Measurements from ENCODE around the gene GASK1A.
A peak's percentile ranks its signal among the peaks of the same experiment; 100 is the strongest.
"Not testable (repeated sequence)": the region's sequence is repeated elsewhere in the genome, so short reads cannot be mapped to it uniquely, and the experiment has no call there.

GASK1A gene

DNA sequence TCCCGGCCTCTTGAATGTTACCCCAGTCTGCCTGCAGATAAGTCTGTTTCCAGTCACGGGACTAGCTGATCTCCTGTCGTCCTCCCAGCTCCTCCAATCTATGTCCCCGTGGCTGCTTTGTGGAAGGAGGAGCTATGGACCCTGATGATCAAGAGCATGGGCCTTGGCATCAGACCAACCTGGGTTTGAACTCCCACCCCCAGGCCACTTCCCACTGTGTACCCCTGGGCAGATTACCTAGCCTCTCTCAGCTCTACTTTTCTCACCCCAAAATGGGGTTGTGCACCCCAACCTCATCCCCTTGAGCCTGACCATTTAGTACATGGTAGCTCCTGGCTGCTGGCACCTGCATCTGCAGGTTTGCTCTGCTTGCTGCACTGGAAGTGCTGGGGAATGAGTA lies 55.8 kb downstream of the GASK1A start:
- DNase-seq: no peak

DNA sequence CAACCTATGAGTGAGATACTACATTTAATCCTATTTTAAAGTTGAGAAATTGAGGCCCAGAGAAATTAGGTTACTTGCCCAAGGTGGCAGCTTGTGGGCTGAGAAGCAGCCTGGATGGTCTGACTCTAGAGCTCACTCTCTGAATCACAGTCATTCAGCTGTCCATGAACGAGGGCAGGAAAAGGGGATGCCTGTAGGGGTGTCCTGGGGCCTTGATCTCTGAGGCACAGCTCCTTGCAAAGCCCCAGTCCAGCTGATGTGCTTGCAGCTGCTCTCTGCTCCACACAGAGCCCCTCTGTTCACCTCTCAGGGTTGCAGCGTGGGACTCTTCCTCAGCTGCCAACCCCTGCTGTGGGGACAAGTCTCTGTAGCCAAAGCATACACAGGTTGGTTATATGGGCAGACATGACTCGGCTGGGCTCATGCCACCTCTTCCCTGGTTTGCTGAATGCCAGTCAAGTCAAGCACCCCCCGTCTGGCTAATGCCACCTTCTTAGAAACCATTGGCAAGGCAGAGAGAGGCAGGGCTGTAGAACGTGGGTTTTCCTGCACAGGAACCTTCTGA lies 56.8 kb downstream of the GASK1A start:
- no peak for DNase-seq

DNA sequence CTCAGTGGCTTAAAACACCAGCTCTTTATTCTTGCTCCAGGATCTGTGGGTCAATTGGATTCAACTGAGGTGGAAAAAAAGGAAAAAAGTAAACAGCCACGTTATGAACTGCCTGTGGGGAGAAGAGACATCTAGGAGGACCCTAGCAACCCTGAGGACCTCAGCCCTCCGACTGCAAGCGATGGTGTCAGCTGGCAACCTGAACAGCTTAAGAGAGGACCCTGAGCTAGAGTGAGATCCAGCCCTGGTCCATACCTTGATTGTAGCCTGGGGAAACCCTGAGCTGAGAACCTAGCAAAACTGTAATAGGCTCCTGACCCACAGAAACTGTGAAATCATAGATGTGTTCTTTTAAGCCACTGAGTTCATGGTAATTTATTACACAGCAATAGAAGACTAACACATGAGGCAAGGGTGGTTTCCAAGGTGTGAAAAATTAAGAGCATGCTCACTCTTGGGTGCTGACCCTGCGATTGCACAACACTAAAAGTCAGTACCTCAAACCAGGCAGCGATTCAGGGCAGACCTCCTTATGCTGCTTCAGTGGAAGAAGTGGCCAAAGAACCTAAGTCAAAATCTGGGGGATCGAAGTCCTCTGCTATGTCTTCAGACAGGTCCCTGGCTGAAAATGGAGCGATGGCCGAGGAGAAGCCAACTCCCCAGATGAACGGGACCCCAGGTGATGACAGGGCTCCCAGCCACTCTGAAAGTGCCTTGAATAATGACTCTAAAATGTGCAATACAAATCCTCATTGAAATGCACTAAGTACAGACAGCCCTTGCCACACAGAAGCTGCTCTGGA lies 57.7 kb downstream of the GASK1A start:
- peak; percentile 35 for DNase-seq

DNA sequence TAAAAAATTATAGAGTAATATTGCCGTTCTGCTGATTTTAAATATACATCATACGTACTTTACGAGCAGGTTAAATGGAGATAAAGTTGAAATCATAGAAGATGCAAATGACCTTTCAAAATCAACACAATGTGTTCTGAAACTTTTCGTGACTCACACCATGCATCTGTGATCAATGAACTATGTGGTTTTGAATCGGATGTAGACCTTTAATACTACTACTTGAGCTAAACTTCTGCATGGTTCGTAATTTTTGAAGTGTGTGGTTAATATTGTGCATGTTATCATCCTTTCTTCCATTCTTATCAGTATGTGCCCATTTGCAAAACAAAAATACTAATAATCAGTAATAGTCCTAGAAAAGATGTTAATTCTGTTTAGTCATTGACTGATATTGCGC lies 58.9 kb downstream of the GASK1A start:
- DNase-seq: no peak

DNA sequence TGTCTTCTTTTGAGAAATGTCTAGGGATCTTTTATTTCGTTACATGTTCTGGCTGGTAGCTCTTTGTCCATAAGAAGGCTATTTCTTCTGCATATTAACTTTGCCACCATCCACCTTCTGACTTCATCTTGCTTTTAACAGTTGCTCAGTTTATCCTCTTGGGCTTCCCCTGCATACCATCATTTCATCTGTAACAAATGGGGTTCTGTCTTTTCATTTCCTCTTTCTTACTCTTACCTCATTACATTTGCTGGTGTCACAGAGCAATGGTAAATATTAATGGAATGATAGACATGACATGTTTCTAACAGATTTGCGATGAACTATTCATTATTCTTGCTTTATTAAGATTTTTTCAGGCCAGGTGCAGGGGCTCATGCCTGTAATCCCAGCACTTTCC lies 62.4 kb downstream of the GASK1A start:
- no peak for DNase-seq

DNA sequence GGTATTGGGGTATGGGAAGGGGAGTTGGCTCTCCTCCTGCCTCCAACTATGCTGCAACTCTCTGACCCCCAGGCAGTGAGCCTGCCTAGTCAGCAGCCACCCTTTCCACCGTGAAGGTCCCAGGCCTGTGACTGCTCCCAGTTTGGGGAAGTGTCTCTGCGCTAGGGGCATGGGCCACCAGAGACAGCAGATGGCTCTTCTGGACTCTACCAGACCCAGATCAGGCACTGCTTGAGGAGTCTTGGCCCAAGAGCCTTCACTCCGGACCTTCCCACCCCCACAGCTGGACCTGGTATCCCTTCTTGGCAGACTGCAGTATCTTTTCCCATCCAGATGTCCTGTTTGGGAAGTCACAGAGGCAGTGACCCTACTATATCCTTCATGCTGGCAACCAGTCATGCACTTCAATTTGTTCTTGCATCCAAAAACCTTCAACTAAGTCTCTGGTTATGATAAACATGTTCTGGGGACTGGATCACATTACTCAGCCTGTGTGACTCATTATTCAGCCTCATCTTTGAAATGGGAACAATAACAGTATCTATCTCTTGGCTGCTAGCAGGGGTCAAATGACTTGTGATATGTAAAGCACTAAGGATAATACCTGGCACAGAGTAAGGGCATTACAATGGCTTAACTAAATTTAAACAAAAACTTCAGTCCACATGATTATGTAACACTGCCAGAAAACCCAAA lies 64.1 kb downstream of the GASK1A start:
- DNase-seq: no peak

DNA sequence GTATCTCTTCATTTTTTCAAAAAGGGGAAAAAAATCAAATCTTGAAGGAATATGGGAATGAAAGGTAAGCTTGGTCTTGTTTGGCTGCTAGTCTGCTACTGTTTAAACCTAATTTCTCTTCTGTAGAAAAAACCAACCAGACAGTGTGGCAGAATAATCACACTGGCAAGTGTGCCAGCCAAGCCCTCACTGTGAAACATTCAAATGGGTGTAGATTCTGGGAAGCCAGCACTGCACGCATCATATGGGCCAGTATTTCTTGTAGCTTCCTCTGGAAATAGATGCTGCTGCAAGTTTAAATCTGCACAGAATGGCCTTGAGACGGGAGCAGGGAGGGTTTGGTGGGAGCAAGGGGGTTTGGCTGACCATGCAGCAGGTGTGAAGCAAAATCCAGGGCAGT lies 64.7 kb downstream of the GASK1A start:
- no peak for DNase-seq

DNA sequence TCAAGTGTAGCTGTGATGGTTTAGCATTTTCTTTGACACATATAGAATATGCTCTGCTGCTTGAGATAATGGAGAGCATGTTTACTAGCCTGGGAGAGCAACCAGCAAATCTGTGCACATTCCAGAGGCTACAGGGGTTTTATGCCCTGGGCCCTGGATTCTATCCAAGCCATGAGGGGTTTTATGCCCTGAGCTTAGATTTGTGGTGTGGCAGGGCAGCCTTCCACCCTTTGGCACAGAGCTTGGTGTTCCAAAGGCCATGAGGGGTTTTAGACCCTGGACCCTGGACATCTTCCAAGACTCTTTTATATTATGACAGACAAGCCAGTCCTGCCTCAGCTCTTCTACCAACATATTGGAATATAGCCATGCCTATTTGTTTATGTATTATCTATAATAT lies 66.0 kb downstream of the GASK1A start:
- not testable (repeated sequence) for DNase-seq

DNA sequence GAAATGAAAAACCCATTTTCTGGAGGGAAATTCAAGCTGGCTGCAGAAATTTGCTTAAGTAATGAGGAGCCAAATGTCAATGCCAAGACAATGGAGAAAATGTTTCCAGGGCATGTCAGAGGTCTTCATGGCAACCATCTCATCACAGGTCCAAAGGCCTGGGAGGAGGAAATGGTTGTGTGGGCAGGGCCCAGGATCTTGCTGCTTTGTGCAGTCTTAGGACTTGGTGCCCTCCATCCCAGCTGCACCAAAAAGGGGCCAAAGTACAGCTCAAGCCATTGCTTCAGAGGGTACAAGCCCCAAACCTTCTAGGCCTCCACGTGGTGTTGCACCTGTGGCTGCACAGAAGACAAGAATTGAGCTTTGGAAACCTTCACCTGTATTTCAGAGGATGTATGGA lies 67.5 kb downstream of the GASK1A start:
- DNase-seq: no peak

DNA sequence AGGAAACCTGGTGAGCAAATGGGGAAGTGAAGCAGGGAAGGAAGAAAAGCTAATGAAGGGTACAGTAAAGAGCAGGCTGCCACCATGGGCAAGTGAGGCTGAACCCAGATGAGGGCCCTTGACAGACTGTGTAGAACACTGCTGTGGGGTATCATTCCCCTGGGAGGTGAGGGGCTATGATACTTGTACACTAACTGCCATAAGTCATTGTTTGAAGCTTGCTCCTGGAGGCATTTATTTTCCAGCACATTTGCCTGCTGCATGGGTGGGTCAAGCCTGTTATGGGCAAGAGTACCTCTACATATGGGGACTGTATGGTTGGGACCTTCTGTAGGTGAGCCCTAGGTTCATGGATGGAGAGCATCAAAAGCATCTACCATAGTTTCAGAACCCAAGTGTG lies 69.4 kb downstream of the GASK1A start:
- DNase-seq: no peak

DNA sequence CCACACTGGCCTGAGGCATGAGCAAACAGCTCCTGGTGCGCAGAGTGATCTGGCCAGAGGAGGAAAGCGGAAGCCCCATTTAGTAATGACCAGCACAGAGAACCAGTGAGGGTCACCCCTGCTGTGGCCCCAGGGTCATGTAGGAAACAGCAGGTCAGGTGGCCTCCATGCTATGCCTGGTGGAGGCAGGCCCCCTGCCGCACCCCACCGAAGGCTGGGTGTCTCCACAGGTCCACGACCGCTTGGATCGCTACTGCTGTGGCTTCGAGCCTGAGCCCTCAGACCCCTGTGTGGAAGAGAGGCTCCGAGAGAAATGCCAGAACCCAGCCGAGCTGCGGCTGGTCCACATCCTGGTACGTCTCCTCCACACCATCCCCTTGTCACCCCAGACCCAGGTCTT lies 74.2 kb downstream of the GASK1A start:
- no peak for DNase-seq

DNA sequence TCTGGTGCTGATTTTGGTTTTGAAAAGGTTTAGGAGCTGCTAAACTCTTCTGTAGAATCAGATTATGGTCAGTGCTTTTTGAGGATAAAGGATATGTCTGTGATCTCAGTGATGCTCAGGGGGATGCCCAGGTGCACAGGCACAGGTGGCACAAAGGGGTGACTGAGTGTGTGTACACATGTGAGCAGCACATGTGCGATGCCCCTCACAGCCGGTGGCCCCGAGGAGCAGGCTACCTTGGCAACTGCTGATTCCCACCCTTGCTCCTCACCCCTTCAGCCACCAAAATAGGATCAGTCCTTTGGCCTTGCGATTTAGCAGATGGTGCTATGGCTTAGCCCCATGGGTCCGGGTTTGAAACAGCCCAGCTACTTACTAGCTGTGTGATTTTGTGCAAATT lies 75.6 kb downstream of the GASK1A start:
- DNase-seq: no peak

DNA sequence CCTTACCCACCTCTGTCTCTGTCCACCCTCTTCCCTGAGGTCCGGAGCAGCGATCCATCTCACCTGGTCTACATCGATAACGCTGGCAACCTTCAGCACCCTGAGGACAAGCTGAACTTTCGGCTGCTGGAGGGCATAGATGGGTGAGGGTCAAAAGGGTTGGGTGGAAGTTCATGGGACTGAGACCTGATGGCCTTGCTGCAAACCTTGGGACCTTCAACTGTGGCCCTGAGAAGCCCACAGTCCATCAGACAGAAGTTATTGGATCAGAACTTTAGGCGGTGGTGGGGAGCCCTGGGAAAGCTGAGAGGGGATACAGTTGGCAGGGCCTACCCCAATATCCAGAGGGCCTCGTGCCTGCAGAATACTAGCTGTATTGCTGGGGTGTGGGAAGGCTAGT lies 76.3 kb downstream of the GASK1A start:
- no peak for DNase-seq

DNA sequence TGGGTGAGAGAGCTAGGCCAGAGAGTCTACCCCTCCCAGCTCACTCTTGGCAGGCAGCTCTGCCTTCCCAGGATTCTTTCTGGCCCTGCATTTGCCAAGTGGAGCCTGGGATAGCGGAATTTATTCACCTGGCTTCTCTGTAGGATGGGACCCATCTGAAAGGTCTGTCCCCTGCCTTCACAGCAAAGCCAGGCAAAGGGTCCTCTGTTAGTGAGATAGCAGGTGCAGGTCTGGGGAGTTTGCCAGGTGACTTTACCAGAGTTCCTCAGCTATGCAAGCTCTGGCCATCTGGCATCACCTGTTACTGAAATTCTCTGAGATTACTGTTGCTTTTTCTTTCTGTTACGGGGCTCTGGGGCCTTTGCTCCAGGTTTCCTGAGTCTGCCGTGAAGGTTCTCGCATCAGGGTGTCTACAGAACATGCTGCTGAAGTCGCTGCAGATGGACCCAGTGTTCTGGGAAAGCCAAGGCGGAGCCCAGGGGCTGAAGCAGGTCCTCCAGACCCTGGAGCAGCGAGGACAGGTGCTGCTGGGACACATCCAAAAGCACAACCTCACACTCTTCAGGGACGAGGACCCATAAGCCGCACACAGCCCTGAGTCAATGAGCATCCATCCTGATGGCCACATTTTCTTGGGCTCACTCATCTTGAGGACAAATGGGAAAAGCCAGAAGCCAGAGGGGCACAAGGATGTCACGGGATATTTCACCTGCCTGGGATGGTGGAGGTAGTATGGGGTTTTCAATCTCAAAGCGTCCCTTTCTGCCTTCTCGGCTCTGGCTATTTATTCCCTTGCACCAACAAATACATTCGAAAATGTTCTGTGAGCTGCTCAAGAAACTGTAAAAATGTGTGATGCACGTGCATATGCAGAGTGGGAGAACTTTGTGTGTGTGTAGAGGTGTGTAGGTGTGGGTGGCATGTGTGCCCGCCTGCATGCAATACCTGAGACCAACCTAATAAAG lies 77.0 kb downstream of the GASK1A start:
- DNase-seq: no peak

DNA sequence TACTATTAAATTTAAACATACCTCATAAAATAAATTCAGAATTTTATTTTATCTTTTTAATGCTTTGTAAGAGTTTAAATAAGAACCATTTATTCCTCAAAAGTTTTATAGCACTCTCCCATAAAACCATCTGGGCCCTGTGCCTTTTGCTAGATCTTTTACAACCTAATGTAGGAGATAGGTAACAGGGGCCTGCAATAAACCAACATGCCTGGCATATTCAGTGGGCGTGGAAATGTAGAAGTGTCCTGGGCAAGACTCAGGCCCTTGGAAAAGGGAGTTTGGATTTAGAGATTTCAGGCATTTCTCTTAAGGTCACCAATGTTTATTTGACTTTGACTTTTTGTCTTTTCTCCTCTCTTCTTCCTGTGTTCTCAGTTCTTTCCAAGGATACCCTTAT lies 80.3 kb downstream of the GASK1A start:
- DNase-seq: no peak

DNA sequence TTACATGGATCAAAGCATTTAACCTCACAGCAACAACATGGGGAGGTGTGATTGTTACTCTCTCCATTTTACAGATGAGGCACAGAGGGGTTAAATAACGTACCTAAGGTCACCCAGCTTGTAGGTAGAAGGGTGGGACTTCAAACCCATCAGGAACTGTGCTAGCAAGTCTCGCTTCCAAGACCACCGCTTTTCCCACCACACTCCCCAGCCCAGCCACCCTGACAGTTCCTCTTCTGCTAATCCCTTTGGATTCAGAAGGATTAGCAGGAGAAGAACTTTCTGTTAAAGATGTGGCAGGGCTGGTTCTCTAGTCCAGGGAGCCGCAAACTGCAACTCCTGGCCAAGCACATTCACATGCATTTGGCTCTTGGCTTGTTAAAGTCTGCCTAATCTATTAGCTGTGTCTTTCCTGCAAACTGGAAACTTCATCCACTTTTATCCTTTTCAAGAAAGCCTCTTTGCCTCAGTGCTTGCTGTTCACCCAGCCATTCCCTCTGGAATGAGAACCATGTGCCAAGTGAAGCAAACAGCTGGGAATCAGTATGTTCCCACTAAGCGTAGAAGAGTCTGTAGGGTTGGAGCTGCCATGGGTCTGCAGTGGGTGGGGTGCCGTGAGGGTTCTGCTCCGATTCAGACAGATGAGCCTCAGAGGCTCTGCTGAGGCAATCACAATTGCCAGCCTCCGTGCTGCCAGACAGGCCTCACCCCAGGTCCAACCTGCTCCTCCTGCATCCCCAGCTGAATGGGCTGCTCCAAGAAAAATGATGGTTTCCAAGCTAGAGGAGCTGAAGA lies 82.2 kb downstream of the GASK1A start:
- no peak for DNase-seq

DNA sequence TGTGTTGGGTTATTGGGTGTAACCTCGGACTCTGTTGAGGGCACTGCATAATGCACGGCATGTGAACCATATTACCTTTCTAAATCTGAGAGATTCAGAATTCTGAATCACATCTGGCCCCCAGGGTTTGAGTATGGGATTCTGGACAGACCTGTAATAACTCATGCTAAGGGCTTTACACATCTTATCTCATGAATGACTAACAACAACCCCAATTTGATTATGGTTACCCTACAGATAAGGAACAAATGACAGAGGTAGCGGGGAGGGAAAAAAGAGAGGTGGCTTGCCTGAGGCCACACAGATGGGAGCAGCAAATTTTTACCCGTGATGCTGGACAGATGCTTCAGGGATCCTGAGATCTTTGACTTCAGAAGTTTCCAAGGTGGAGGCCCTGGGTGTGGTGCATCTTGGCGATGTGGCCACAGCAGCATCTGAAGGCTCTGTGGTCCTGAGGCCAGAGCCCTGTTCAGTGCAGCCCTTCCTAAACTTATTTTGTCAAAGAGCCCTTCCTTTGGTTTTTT lies 83.0 kb downstream of the GASK1A start:
- no peak for DNase-seq

DNA sequence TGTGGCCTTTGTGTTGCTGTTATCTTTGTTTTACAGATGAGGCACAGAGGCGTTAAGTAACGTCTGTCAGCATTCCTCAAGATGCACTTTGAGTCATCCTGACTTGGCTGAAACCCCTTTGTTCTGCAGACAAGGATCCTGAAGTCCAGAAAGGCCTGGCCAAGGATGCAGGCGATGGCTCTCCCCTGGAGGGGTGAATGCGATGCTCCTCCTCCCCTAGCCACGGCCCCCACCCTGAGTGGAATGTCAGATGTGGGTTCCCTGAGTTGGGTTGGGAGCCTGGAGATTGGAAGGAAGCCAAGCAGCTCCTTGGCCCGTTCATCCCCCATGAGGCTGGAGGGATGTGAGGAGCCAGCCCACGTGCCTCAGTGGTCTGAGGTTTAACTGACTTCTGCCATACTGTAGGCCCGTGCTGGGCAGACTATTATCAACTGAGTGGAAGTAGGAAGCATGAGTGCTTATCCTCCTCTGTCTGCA lies 83.5 kb downstream of the GASK1A start:
- DNase-seq: no peak

DNA sequence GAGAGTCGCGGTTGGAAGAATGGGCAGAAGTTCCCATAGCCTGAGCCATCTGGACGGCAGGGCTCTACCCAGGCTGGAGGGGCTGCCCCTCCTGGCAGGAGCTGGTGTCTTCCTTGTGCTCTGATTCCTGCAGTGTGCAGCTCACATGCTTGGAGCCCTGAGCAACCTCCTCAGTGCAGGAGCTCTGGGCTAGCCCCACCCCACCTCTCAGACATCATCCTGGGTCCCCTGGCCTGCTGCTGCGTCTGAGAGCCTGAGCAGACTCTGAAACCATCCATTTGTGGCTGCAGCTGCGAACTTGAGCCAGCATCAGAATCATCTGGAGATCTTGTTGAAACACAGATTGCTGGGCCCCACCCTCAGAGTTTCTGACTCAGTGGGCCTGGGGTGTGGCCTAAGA lies 84.0 kb downstream of the GASK1A start:
- no peak for DNase-seq

DNA sequence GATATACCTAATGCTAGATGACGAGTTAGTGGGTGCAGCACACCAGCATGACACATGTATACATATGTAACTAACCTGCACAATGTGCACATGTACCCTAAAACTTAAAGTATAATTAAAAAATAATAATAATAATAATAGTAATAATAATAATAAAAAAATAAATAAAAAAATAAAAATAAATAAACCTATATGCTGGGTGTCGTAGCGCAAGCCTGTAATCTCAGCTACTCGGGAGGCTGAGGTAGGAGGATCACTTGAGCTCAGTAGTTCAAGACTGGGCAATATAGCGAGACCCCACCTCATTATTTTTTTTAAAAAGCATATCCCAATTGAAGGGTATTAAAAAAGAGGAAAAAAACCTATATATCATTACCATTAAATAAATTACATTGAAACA lies 91.6 kb downstream of the GASK1A start:
- not testable (repeated sequence) for DNase-seq

DNA sequence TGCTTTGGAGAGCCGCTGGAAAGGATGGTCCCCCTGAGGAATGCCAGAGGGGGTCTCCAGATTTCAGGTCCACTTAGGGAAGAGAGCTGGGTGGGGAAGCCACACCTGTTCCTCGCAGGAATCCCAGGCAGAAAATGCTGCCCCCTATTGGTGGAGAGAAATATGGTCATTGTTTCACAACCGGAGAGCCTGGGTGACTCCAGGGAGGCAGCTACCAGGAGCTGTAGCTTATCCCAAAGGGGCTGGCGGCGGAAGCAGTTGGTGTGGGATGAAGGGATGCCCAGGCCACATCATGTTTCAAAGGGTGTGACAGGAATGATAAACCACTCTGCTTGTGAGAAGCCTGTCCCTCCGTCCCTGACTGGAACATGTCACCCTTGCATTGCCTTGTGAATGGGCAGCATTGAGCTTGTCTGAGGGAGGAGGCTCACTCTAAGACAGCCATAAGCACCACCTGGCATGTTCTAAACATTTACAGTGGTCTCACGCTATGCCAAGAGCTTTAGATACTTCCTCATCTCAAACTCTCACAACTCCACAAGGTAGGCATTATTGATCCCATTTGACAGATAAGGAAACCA lies 92.3 kb downstream of the GASK1A start:
- DNase-seq: peak; percentile 50

All from CD4-positive, alpha-beta T cell treated with Interleukin-21 for 1 hour (primary cell).